GM20431 (cell line): ENCODE measurements around the gene ERFE.

Source experiments
- in situ Hi-C: fragments of 300-500 bp; cut with MseI, MboI; formaldehyde crosslinking; loops from one replicate; pipeline ENCODE4 v1.15.0; 2020; ENCODE audit warnings: low sequenced_read_pairs; ENCODE audit not compliant: unreplicated experiment

Gene ERFE

DNA sequence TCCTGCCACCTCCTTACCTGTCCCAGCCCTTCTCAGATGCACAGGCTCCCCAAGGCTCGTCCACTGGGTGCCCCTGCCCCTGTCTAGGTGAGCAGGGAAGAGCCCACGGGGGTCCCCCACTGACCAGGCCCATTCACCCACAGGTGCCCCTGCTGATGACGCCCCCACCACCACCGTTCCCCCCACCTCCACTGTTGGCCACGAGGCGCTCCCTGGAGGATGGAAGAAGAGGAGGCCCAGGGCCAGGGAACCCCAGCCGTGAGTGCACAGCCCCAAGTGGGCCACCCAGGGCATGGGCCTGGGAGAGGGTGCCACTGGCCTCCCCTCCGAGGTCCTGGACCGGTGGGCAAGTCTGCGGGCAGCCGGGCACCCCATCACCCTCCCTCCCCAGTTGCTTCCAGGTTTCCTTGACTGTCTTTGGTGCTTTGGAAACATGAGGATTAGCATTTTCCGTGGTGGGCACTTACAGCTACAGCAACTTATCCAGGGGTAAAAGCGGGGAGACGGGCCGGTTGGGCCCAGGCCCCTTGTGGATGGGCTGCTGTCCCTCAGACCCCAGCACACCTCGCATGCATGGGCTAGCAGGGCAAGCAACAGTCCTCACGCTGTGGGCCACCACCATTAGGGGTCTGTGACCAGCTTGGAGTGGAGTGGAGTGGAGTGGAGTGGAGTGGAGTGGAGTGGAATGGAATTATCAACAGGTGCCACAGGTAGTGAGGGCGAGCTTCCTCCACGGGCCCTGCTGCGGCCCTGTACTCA lies 33.5 kb upstream of the ERFE start:
- in situ Hi-C loops = no loop called here

GRCh38 chr2:238126338-238126737 lies 32.4 kb upstream of the ERFE start:
- in situ Hi-C loops = no loop called here

GRCh38 chr2:238126775-238127164 lies 32.0 kb upstream of the ERFE start:
- in situ Hi-C loops = no loop called here

GRCh38 chr2:238127165-238128060 lies 31.4 kb upstream of the ERFE start:
- in situ Hi-C loops = no loop called here

- in situ Hi-C loops = no loop called here
These were observed 30.7 kb upstream of the ERFE start for GRCh38 chr2:238128061-238128440.

GRCh38 chr2:238128534-238129001 lies 30.2 kb upstream of the ERFE start:
- in situ Hi-C loops = no loop called here

GRCh38 chr2:238129166-238130010 lies 29.4 kb upstream of the ERFE start:
- in situ Hi-C loops = no loop called here

GRCh38 chr2:238130111-238130695 lies 28.6 kb upstream of the ERFE start:
- in situ Hi-C loops = no loop called here

- in situ Hi-C loops = no loop called here
These were observed 27.8 kb upstream of the ERFE start for GRCh38 chr2:238130696-238131628.

DNA sequence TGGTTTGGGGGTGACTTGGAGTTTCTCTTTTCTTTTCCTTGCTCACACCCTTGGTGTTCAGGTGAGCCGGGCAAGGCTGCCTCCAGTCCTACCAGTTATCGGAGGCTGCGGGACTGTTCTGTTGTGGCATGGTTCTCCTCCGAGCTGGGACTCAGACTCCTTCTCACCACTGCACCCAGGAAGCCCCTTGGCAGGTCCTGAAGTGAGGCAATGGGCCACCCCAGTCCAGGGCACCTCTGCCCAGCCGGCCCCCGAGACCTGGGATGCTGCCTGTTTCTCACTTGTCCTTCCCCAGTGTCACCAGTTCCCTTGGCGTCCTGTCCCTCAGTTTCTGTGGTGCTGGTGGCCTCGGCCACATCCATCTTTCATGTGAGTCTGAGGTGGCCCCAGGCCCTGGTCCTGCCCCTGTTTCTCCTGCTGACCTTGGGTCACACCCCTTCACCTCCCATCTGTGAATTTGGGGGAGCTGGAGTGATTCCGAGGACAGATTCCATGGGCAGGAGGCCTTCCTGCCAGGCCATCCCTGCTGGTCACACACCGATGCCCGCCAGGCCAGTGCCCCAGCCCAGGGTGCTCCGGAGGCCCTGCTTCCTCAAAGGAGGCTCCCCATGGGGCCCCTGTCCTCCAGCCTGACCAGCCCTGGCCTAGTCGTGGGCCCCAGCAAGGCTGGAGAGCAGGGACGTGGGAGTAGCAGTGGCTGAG lies 26.9 kb upstream of the ERFE start:
- in situ Hi-C loops = no loop called here

DNA sequence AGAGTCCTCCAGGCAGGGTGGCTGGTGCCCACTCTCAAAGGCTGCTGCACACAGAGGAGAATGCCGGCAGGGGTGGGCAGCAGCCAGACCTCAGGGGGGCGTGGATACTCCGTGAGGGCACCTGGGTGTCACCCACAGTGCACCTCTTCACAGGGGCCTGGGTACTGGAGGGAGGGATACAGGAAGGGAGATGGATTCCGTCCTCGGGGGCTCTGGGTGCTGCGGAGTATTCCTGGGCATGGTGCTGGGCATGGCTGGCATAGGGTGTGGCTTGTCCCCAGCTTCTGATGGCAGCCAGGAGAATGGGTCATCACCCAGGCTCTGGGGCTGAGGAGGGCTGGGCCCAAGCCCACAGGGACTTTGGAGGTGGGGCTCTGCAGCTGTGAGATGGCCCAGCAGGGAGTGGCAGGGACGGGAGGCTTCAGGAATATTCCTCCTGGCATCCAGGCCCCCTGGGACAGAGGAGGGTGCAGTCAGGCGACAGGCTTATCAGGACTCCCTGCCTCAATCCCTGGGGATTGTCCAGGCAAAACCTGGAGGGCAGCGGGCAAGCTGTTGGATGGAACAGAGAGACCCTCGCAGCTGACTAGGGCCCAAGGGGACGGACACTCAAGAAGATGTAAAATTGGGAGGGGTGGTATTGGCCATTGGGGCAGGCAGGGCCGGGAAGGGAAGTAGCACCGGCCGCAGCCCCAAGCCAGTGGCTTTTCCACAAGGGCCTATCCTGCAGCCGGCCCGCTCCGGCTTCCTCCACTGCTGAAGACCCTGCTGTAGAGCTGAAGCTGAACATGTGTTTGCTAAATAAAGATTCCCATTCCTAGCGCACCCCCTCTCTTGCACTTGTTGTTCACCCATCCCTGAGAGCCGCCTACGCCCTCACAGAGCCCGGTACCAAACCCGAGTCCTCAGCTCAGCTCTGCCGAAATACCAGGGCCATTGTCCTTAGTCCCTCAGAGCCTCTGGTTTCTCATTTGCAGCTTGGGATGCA lies 26.0 kb upstream of the ERFE start:
- in situ Hi-C loops = no loop called here

- in situ Hi-C loops = no loop called here
These were observed 25.0 kb upstream of the ERFE start for GRCh38 chr2:238133499-238134392.

DNA sequence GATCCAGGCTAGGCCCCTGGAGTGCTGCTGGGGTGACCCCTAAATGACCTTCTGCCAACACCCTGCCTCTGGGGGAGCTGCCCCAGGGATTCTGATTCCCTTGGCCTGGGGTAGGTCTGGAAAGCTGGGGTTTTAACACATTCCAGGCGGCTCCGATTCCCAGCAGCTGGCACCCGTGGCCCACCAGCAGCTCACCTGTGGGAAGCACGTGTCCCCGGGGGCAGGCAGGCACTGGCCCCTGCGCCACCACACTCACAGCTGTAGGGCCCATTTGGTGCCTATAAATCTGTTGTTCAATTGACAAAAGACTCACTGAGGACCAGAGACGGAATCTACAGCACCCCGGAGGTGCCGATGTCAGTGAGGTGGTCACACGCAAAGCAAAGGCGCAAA lies 24.4 kb upstream of the ERFE start:
- in situ Hi-C loops = no loop called here

DNA sequence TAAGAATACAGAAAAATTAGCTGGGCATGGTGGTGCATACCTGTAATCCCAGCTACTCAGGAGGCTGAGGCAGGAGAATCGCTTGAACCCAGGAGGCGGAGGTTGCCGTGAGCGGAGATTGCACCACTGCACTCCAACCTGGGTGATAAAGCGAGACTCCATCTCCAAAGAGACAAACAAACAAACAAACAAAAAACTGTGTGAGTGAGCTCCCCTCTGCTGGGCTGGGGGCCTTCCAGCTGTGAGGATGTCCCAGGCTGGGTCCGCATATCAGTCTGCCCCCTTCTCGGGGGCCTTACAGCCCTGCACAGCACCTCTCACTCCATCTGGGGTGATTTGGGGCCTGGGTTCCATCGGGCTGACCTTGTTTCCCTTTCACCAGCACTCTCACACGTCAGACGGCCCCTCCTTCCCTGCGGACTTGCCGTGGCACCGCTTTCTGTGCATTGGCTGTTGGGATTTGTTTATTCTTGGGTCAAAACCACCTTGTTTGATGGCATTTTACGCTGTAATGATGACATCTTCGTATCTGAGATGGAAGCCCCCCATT lies 23.1 kb upstream of the ERFE start:
- in situ Hi-C loops = no loop called here

DNA sequence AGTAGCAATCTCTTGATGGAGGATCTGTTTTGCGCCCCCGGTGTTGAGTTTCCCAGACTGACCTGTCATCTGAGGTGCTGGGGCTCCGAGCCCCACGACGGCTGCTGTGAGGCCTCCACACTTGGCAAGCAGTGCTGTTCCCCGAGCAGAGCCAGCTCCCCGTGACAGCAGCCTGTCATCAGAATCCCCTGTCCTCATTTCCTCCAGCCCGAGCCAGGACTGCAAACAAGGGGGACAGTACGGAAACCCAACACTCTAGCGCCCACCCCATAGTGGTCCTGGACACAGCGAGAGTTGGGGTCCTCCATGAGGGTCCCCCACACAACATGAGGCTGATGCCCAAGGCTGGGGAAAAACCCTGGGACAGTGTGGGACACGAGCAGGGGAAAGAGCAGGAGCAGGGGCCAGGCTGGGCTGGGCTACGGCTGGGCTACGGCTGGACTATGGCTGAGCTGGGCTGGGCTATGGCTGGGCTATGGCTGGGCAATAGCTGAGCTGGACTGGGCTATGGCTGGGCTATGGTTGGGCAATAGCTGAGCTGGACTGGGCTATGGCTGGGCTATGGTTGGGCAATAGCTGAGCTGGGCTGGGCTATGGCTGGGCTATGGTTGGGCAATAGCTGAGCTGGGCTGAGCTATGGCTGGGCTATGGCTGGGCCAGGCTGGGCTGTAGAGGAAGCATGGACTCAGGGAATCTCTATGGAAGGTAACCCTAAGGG lies 21.8 kb upstream of the ERFE start:
- in situ Hi-C loops = no loop called here
